HepG2 (cell line): ENCODE results near the gene ARMH1.
"Not testable (repeated sequence)": the region's sequence is repeated elsewhere in the genome, so short reads cannot be mapped to it uniquely, and the experiment has no call there.

Experiments
- ARID5B ChIP-seq: IDR thresholded peaks from 2 replicates; pipeline ENCODE4 v1.4.0; 2020; ENCODE audit warnings: mild to moderate bottlenecking, missing genetic modification reagents
- DPF2 ChIP-seq: sonication (generic); formaldehyde crosslinking; IDR thresholded peaks from 2 replicates; pipeline ENCODE4 v1.4.0; 2020; ENCODE audit warnings: mild to moderate bottlenecking, low read depth, missing genetic modification reagents, borderline replicate concordance
- FUBP1 ChIP-seq: sonication (generic); formaldehyde crosslinking; IDR thresholded peaks from 2 replicates; pipeline ENCODE4 v1.5.1; 2020; ENCODE audit warnings: missing genetic modification reagents, mild to moderate bottlenecking, borderline replicate concordance
- NBN ChIP-seq: fragments of 450-650 bp; conservative IDR thresholded peaks from 2 replicates; pipeline ENCODE4 v1.6.1; 2017
- POLR2A ChIP-seq, 2 experiments: IDR thresholded peaks; 2 replicates each; pipeline ENCODE4 v1.6.1; 2011; ENCODE audit warnings: low read depth in 2 of 2, low read length in 2 of 2, mild to moderate bottlenecking in 1 of 2, moderate library complexity in 1 of 2; ENCODE audit not compliant: insufficient read depth in 1 of 2
- RBFOX2 ChIP-seq: fragments of 200-400 bp; formaldehyde crosslinking; IDR thresholded peaks from 2 replicates; pipeline ENCODE4 v1.6.1; 2017; ENCODE audit warnings: low read depth, mild to moderate bottlenecking, low read length
- SALL2 ChIP-seq: sonication (generic); formaldehyde crosslinking; IDR thresholded peaks from 2 replicates; pipeline ENCODE4 v1.8.1; 2023; ENCODE audit warnings: mild to moderate bottlenecking, missing genetic modification reagents, inconsistent platforms
- STAT5B ChIP-seq: sonication (generic); formaldehyde crosslinking; IDR thresholded peaks from 2 replicates; pipeline ENCODE4 v1.4.0; 2020; ENCODE audit warnings: missing genetic modification reagents
- TFAP4 ChIP-seq: sonication (generic); IDR thresholded peaks from 2 replicates; pipeline ENCODE4 v1.6.1; 2016; ENCODE audit warnings: low read depth, borderline replicate concordance
- ZFP36L2 ChIP-seq: sonication (generic); formaldehyde crosslinking; IDR thresholded peaks from 2 replicates; pipeline ENCODE4 v1.4.0; 2020; ENCODE audit warnings: missing genetic modification reagents
- ZNF3 ChIP-seq: IDR thresholded peaks from 2 replicates; pipeline ENCODE4 v1.7.0; 2017; ENCODE audit warnings: inconsistent platforms
- ZNF354B ChIP-seq: sonication (generic); formaldehyde crosslinking; IDR thresholded peaks from 2 replicates; pipeline ENCODE4 v1.8.0; 2022; ENCODE audit warnings: mild to moderate bottlenecking, missing genetic modification reagents
- ZSCAN21 ChIP-seq: sonication (generic); formaldehyde crosslinking; IDR thresholded peaks from 2 replicates; pipeline ENCODE4 v1.8.0; 2022; ENCODE audit warnings: mild to moderate bottlenecking, missing genetic modification reagents, moderate library complexity, borderline replicate concordance
- TF ChIP-seq, protein P1 (sequence below): sonication (generic); formaldehyde crosslinking; IDR thresholded peaks from 2 replicates; pipeline ENCODE4 v1.5.0; 2020; ENCODE audit warnings: mild to moderate bottlenecking, missing genetic modification reagents, borderline replicate concordance

DNA sequence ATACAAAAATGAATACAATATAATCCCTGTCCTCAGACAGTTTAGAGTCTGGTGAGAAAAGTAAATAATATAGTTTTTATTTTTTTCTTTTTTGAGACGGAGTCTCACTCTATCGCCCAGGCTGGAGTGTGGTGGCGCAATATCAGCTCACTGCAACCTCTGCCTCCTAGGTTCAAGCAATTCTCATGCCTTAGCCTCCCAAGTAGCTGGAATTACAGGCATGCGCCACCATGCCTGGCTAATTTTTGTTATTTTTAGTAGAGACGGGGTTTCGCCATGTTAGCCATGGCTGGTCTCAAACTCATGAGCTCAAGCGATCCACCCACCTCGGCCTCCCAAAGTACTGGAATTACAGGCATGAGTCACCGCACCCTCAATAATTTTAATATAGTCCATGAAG lies 24.9 kb downstream of the ARMH1 start:
- not testable (repeated sequence) for TF ChIP-seq SALL2 (CRISPR knock-in tag); ZFP36L2 (CRISPR knock-in tag); ZNF3 (CRISPR knock-in tag); DPF2 (CRISPR knock-in tag); POLR2A (IDR thresholded peaks at IDR 0.05; ENCODE audit: insufficient read depth in 1 of 2, low read depth in 2 of 2, low read length in 2 of 2); TFAP4; FUBP1; ZSCAN21 (CRISPR knock-in tag); ZNF354B (CRISPR knock-in tag); ARID5B (CRISPR knock-in tag); RBFOX2; STAT5B (CRISPR knock-in tag); NBN
- TF ChIP-seq, protein P1, sequence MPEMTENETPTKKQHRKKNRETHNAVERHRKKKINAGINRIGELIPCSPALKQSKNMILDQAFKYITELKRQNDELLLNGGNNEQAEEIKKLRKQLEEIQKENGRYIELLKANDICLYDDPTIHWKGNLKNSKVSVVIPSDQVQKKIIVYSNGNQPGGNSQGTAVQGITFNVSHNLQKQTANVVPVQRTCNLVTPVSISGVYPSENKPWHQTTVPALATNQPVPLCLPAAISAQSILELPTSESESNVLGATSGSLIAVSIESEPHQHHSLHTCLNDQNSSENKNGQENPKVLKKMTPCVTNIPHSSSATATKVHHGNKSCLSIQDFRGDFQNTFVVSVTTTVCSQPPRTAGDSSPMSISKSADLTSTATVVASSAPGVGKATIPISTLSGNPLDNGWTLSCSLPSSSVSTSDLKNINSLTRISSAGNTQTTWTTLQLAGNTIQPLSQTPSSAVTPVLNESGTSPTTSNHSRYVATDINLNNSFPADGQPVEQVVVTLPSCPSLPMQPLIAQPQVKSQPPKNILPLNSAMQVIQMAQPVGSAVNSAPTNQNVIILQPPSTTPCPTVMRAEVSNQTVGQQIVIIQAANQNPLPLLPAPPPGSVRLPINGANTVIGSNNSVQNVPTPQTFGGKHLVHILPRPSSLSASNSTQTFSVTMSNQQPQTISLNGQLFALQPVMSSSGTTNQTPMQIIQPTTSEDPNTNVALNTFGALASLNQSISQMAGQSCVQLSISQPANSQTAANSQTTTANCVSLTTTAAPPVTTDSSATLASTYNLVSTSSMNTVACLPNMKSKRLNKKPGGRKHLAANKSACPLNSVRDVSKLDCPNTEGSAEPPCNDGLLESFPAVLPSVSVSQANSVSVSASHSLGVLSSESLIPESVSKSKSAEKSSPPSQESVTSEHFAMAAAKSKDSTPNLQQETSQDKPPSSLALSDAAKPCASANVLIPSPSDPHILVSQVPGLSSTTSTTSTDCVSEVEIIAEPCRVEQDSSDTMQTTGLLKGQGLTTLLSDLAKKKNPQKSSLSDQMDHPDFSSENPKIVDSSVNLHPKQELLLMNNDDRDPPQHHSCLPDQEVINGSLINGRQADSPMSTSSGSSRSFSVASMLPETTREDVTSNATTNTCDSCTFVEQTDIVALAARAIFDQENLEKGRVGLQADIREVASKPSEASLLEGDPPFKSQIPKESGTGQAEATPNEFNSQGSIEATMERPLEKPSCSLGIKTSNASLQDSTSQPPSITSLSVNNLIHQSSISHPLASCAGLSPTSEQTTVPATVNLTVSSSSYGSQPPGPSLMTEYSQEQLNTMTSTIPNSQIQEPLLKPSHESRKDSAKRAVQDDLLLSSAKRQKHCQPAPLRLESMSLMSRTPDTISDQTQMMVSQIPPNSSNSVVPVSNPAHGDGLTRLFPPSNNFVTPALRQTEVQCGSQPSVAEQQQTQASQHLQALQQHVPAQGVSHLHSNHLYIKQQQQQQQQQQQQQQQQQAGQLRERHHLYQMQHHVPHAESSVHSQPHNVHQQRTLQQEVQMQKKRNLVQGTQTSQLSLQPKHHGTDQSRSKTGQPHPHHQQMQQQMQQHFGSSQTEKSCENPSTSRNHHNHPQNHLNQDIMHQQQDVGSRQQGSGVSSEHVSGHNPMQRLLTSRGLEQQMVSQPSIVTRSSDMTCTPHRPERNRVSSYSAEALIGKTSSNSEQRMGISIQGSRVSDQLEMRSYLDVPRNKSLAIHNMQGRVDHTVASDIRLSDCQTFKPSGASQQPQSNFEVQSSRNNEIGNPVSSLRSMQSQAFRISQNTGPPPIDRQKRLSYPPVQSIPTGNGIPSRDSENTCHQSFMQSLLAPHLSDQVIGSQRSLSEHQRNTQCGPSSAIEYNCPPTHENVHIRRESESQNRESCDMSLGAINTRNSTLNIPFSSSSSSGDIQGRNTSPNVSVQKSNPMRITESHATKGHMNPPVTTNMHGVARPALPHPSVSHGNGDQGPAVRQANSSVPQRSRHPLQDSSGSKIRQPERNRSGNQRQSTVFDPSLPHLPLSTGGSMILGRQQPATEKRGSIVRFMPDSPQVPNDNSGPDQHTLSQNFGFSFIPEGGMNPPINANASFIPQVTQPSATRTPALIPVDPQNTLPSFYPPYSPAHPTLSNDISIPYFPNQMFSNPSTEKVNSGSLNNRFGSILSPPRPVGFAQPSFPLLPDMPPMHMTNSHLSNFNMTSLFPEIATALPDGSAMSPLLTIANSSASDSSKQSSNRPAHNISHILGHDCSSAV (CRISPR knock-in tag), result not testable (repeated sequence)
